NCI-H1694 (cell line): Measurements from ENCODE around the gene WDR6.
"Not testable (repeated sequence)": the region's sequence is repeated elsewhere in the genome, so short reads cannot be mapped to it uniquely, and the experiment has no call there.

Experiments
- DNase-seq: peaks from one replicate; lab custom pipeline; 2025; lab: John Stamatoyannopoulos, UW

Gene WDR6

GRCh38 chr3:48993834-48994233 lies 13.4 kb upstream of the WDR6 start:
- no peak for DNase-seq

DNA sequence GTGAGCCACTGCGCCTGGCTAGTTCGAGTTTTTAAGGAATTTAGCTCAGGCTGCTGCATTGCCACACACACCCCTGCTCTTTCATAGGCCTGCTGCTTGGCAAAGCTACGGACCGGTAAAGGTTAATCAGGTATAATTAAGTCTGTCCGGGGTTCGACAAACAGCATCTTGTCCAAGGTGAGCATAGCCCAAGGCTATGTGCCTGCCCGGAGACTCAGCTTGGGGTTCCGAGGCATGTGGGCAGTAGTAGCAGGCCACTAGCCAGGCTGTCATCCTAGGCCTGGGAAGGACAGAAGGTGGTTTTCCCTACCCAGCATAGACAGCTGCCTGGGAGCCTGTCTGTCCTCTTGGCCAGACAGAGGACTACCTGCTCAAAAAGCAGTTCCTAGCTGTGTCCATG lies 10.6 kb upstream of the WDR6 start:
- DNase-seq: no peak

DNA sequence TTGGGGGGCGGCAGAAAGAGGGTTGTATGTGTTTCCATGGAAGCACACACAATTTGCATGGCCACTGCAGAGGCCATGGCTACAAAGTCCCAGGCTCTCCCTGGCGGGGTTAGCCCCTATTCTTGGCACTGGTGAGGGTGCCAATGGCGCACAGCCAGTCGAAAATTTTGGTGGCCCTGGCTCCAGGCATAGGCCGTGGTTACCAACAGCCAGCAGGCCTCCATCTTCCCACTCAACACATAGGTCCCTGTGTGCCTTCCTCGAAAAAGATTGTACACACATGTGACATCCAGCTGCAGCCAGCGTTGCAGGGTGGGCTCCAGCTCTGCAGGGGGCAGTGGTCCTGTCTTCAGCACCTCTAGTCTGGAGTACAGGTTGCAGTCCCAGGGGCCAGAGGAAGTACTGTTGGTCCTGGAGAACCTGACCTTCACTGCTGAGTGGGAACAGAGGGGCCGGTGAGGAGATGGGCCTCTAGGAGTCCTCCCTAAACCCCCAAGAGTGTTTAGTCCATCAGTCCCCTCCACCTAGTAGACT lies 10.0 kb upstream of the WDR6 start:
- DNase-seq: no peak

GRCh38 chr3:48997714-48998637 lies 9.2 kb upstream of the WDR6 start:
- no peak for DNase-seq

DNA sequence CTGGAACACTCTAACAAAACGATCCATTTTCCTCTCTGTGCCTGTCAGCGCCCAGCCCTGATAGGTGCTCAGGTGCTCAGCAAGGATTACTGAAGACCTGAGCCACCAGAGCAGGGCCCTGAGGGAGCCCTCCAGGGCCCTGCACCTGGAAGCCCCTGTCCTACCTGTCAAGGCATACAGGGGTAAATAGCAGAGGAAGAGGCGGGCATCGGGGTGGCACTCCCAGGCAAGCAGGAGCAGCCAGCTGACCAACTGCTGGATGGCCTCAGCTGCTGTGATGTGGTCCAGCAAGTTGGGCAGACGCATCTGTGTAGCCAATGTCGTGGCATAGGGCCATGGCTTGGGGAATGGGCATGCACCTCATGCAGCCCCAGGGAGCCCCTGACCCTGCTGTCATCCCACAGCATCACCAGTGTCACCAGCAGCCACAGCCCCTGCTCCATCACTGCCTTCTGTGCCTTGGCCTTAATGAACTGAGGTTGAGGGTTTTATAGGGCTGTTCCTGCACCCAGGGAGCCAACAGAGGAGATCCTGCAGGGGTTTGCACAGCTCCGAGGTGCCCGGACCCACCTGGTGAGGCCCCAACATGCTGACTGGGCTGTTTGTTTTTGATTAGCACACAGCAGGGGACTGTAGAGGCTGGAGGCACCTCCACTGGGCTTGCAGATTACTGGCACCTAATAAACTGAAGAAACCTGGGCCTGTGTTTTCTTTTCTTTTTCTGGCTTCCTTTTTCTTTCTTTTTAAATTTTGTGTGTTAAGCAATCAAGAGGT lies 7.9 kb upstream of the WDR6 start:
- no peak for DNase-seq

GRCh38 chr3:49001155-49001554 lies 6.0 kb upstream of the WDR6 start:
- DNase-seq: no peak

DNA sequence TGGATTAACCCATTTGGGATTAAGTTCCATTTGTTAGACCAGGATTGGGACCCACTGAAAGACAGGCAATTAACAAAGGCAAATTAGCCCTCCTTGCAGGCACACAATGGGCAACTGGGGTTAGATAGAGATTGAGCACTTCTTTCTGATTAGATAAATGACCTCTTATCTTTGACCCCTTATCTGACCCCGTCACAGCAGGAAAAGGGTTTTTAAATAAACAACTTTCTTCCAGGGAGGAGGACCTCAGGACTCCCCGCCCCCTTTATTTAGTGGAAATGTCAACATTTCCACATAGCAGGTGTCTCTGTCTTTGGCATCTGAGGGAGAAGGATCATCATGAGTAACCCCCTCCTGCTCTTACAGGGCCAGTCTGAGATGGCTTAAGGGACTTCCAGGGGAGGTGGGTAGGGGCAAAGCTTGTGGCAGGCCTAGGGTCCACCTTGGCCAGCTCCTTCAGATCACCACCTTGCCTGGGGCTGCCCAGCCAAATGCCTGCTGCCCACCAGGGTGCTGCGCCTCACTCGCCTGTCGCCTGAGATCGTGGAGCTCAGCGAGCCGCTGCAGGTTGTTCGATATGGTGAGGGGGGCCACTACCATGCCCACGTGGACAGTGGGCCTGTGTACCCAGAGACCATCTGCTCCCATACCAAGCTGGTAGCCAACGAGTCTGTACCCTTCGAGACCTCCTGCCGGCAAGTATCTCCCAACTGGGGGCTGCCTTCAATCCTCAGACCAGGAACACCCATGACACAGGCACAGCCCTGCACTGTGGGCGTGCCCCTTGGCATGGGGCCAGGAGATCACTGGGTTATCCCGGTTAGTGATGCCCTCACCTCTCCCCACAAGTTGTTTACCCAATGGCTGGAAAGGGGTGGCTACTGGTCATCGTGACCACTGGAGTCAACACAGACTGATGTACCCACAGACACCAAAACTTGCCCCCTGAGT lies 2.6 kb upstream of the WDR6 start:
- no peak for DNase-seq

GRCh38 chr3:49005303-49005680 lies 1.9 kb upstream of the WDR6 start:
- DNase-seq: no peak

GRCh38 chr3:49005998-49006397 lies 1.2 kb upstream of the WDR6 start:
- DNase-seq: no peak

DNA sequence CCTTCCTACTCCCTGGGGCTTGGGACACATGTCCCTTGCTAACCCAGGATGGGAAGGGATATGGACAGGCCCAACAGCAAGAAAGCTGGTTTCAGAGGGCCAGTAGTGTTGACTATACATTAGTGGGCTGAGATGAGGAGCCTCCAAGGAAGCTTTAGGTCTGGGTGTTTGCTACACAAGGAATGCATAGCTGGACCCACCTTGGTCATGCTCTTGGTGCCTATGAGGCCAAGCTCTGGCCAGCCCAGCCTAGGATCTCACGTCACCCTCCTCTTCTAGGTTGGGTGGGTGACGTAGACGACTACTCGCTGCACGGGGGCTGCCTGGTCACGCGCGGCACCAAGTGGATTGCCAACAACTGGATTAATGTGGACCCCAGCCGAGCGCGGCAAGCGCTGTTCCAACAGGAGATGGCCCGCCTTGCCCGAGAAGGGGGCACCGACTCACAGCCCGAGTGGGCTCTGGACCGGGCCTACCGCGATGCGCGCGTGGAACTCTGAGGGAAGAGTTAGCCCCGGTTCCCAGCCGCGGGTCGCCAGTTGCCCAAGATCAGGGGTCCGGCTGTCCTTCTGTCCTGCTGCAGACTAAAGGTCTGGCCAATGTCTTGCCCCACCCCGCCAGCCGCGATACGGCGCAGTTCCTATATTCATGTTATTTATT lies 653 bp upstream of the WDR6 start:
- DNase-seq: no peak

GRCh38 chr3:49007771-49008528 lies 759 bp downstream of the WDR6 start:
- DNase-seq: no peak

GRCh38 chr3:49008627-49009026 lies 1.4 kb downstream of the WDR6 start:
- not testable (repeated sequence) for DNase-seq

DNA sequence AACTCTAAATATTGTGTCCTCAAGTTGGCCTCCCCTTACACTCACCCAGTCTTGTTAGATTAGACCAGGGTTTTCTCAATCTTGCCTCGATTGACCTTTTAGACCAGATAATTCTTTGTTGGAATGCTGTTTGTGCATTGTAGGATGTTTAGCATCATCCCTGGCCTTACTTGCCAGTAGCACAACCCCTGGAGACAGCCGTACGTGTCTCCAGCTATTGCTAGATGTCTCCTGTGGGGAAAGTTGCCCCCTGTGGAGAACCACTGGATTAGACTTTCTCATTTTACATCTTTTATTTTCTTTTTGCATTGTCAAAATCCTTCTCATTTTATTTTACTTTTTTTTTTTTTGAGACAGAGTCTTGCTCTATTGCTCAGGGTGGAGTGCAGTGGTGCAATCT lies 2.2 kb downstream of the WDR6 start:
- DNase-seq: no peak

GRCh38 chr3:49012441-49013017 lies 5.3 kb downstream of the WDR6 start:
- DNase-seq: no peak

DNA sequence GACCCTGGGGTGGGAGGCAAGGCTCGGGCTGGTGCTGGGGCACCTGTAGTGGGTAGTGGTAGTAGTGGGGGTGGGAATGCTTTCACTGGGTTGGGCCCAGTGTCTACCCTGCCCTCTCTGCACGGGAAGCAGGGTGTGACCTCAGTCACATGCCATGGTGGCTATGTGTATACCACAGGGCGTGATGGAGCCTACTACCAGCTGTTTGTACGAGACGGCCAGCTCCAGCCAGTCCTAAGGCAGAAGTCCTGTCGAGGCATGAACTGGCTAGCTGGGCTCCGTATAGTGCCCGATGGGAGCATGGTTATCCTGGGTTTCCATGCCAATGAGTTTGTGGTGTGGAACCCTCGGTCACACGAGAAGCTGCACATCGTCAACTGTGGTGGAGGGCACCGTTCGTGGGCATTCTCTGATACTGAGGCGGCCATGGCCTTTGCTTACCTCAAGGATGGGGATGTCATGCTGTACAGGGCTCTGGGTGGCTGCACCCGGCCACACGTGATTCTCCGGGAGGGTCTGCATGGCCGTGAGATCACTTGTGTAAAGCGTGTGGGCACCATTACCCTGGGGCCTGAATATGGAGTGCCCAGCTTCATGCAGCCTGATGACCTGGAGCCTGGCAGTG lies 6.0 kb downstream of the WDR6 start:
- no peak for DNase-seq

GRCh38 chr3:49013738-49014660 lies 6.8 kb downstream of the WDR6 start:
- no peak for DNase-seq

GRCh38 chr3:49015072-49015471 lies 7.9 kb downstream of the WDR6 start:
- DNase-seq: no peak

DNA sequence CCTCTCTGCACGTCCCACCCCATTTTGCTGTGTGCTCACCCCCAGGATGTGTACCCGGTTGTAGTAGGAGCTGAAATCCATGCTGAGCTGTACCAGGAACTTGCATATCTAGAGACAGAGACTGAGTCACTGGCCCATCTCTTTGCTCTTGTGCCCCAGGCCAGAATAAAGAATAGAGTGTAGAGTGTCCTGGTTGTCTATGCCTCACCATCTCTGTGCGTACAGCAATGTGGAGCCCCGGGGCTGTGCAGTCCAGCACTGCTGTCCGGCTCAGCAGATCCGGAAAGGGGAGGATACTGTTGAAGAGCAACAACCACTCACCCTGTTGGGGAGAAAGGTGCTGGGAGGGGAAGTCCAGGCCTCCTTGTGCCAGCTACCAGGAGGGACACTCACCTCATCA lies 8.6 kb downstream of the WDR6 start:
- no peak for DNase-seq
